ENCODE measurements around the gene ZNF710. TPM values are rescaled to one million over a fixed set of nuclear protein-coding genes. Genes with fewer than 3 reads are reported as not detected.

ZNF710 gene
- total and polyA plus RNA-seq, 9 of the 15 experiments (the other 6 are each of a cell fraction or from before 2014, with no cell fraction given): 0.56 to 14.2 (median 5.2) TPM

GRCh38 chr15:90037961-90038631 lies 37.0 kb downstream of the ZNF710 start (continued):
- TF ChIP-seq ZNF707 (CRISPR knock-in tag; conservative IDR thresholded peaks at IDR 0.05) (no peak), ZNF140 (CRISPR knock-in tag; IDR thresholded peaks at IDR 0.05) (no peak), NFXL1 (CRISPR knock-in tag; IDR thresholded peaks at IDR 0.05) (no peak; the same call in 1 of the 2 replicates), HMG20A (CRISPR knock-in tag; conservative IDR thresholded peaks at IDR 0.05) (no peak), ZBTB17 (CRISPR knock-in tag; IDR thresholded peaks at IDR 0.05) (no peak)
- TF ChIP-seq, protein P1, sequence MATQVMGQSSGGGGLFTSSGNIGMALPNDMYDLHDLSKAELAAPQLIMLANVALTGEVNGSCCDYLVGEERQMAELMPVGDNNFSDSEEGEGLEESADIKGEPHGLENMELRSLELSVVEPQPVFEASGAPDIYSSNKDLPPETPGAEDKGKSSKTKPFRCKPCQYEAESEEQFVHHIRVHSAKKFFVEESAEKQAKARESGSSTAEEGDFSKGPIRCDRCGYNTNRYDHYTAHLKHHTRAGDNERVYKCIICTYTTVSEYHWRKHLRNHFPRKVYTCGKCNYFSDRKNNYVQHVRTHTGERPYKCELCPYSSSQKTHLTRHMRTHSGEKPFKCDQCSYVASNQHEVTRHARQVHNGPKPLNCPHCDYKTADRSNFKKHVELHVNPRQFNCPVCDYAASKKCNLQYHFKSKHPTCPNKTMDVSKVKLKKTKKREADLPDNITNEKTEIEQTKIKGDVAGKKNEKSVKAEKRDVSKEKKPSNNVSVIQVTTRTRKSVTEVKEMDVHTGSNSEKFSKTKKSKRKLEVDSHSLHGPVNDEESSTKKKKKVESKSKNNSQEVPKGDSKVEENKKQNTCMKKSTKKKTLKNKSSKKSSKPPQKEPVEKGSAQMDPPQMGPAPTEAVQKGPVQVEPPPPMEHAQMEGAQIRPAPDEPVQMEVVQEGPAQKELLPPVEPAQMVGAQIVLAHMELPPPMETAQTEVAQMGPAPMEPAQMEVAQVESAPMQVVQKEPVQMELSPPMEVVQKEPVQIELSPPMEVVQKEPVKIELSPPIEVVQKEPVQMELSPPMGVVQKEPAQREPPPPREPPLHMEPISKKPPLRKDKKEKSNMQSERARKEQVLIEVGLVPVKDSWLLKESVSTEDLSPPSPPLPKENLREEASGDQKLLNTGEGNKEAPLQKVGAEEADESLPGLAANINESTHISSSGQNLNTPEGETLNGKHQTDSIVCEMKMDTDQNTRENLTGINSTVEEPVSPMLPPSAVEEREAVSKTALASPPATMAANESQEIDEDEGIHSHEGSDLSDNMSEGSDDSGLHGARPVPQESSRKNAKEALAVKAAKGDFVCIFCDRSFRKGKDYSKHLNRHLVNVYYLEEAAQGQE (IDR thresholded peaks at IDR 0.05; ENCODE audit: borderline replicate concordance): peak; percentile 13; the same call in 1 of the 2 replicates
- TF ChIP-seq, protein P1 (CRISPR knock-in tag; IDR thresholded peaks at IDR 0.05; ENCODE audit: low read depth): 0 out of 2 replicates have a peak, but pooled peaks have one; percentile 29
- TF ChIP-seq, protein P2, sequence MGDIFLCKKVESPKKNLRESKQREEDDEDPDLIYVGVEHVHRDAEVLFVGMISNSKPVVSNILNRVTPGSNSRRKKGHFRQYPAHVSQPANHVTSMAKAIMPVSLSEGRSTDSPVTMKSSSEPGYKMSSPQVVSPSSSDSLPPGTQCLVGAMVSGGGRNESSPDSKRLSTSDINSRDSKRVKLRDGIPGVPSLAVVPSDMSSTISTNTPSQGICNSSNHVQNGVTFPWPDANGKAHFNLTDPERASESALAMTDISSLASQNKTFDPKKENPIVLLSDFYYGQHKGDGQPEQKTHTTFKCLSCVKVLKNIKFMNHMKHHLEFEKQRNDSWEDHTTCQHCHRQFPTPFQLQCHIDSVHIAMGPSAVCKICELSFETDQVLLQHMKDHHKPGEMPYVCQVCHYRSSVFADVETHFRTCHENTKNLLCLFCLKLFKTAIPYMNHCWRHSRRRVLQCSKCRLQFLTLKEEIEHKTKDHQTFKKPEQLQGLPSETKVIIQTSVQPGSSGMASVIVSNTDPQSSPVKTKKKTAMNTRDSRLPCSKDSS (IDR thresholded peaks at IDR 0.05; ENCODE audit: low read depth, partially characterized antibody): no peak

All from K562 (cell line).